Measurements from ENCODE around the gene COX19. TPM values are rescaled to one million over a fixed set of nuclear protein-coding genes. Genes with fewer than 3 reads are reported as not detected.

Gene COX19
- polyA plus RNA-seq, 1 donor from 2014 or later = 16.0 TPM

GRCh38 chr7:929311-929711, 46.0 kb downstream of the COX19 start:
- no peaks in the 10 kb centered on the region for H3K27me3 ChIP-seq (ENCODE audit: insufficient read depth, low read depth, low read length)
- no peaks in the 10 kb centered on the region for H3K79me2 ChIP-seq (replicated peaks; ENCODE audit: insufficient read depth, low read length)
- no peak for TF ChIP-seq SMC3 (conservative IDR thresholded peaks at IDR 0.05; ENCODE audit: poor library complexity)
- no peak for TF ChIP-seq CTCF (IDR thresholded peaks at IDR 0.05; ENCODE audit: poor library complexity, severe bottlenecking)
- TF ChIP-seq REST (IDR thresholded peaks at IDR 0.05; ENCODE audit: borderline replicate concordance) = no peak
- TF ChIP-seq MXI1 (conservative IDR thresholded peaks at IDR 0.05; ENCODE audit: poor library complexity, severe bottlenecking) = no peak
- TF ChIP-seq RAD21 (conservative IDR thresholded peaks at IDR 0.05) = no peak
- TF ChIP-seq TAF1 (IDR thresholded peaks at IDR 0.05; ENCODE audit: low read depth) = no peak
- TF ChIP-seq EZH2 (IDR thresholded peaks at IDR 0.05; ENCODE audit: borderline replicate concordance, insufficient read depth, low read length, poor library complexity, severe bottlenecking) = no peak
- no peak for TF ChIP-seq EP300 (conservative IDR thresholded peaks at IDR 0.05; ENCODE audit: poor library complexity, severe bottlenecking)
- TF ChIP-seq POLR2AphosphoS5 (IDR thresholded peaks at IDR 0.05) = no peak
- H3K27ac ChIP-seq (ENCODE audit: low read length) = no peak overlapping the region
- H3K9me2 ChIP-seq (ENCODE audit: insufficient read depth, low read length) = no peaks in the 10 kb centered on the region
- H3K36me3 ChIP-seq (ENCODE audit: insufficient read depth, low read length) = no peaks in the 10 kb centered on the region
- no peak overlapping the region for H3K9ac ChIP-seq (ENCODE audit: low read length)
- no peak overlapping the region for H2AFZ ChIP-seq (ENCODE audit: low read depth, low read length)
- no peak overlapping the region for H3K4me2 ChIP-seq (ENCODE audit: low read length)
- no peak overlapping the region for H3K4me3 ChIP-seq (ENCODE audit: low read length)
- H3F3A ChIP-seq (ENCODE audit: insufficient read depth, low read length, poor library complexity, severe bottlenecking) = no peaks in the 10 kb centered on the region
- H4K20me1 ChIP-seq (ENCODE audit: insufficient read depth) = no peaks in the 10 kb centered on the region
- no peaks in the 10 kb centered on the region for H3K9me3 ChIP-seq (ENCODE audit: low read length)

- H3K9me3 ChIP-seq (ENCODE audit: low read length) = no peaks in the 10 kb centered on the region
- no peaks in the 10 kb centered on the region for H3K27me3 ChIP-seq (ENCODE audit: insufficient read depth, low read depth, low read length)
- no peak overlapping the region for H3K27ac ChIP-seq (ENCODE audit: low read length)
- H3F3A ChIP-seq (ENCODE audit: insufficient read depth, low read length, poor library complexity, severe bottlenecking) = no peaks in the 10 kb centered on the region
- H4K20me1 ChIP-seq (ENCODE audit: insufficient read depth) = no peaks in the 10 kb centered on the region
- no peaks in the 10 kb centered on the region for H3K79me2 ChIP-seq (replicated peaks; ENCODE audit: insufficient read depth, low read length)
- H3K4me2 ChIP-seq (ENCODE audit: low read length) = no peak overlapping the region
- TF ChIP-seq CTCF (IDR thresholded peaks at IDR 0.05; ENCODE audit: poor library complexity, severe bottlenecking) (no peak), MXI1 (conservative IDR thresholded peaks at IDR 0.05; ENCODE audit: poor library complexity, severe bottlenecking) (no peak)
- no peak overlapping the region for H2AFZ ChIP-seq (ENCODE audit: low read depth, low read length)
- H3K9me2 ChIP-seq (ENCODE audit: insufficient read depth, low read length) = no peaks in the 10 kb centered on the region
- H3K9ac ChIP-seq (ENCODE audit: low read length) = no peak overlapping the region
- no peak overlapping the region for H3K4me3 ChIP-seq (ENCODE audit: low read length)
- no peaks in the 10 kb centered on the region for H3K36me3 ChIP-seq (ENCODE audit: insufficient read depth, low read length)
Observed at GRCh38 chr7:927031-927671, 48.2 kb downstream of the COX19 start.

All from neural cell (in vitro differentiated cells).